B cell (primary cell): ENCODE measurements around the gene IER2. TPM values are rescaled to one million over a fixed set of nuclear protein-coding genes. Genes with fewer than 3 reads are reported as not detected.

ENCODE experiments used
- ATAC-seq: fragments of 200-7000 bp; cut with Tn5 transposase; one replicate; pipeline ENCODE4 v1.10.0; 2021; ENCODE audit warnings: low read depth, mild to moderate bottlenecking, moderate number of reproducible peaks, moderate library complexity
- CTCF ChIA-PET: fragments of 350-600 bp; sonication (Branson Sonifier 250); formaldehyde crosslinking; loops from one replicate; lab custom pipeline; 2021; ENCODE audit warnings: antibody characterized with exemption, inconsistent platforms; lab: Charles Lee
- POLR2A ChIA-PET: fragments of 350-600 bp; sonication (Branson Sonifier 250); formaldehyde crosslinking; loops from one replicate; lab custom pipeline; 2021; ENCODE audit warnings: antibody characterized with exemption; lab: Charles Lee
- DNase-seq: peaks from one replicate; pipeline ENCODE4 v3.0.0; 2013
- H2AFZ ChIP-seq: 2 replicates; pipeline ENCODE4 v1.6.1; 2012; ENCODE audit warnings: mild to moderate bottlenecking, low read depth, low read length; ENCODE audit not compliant: insufficient read depth, poor library complexity, severe bottlenecking
- H3K27ac ChIP-seq, 2 donors: 1 replicate in 1 of 2; 2 replicates in 1 of 2; pipeline ENCODE4 v1.5.1; 2012 to 2013; ENCODE audit warnings: low read length in 2 of 2, mild to moderate bottlenecking in 2 of 2, moderate library complexity in 1 of 2
- H3K27me3 ChIP-seq, 4 experiments: fragments of 200-600 bp in 1 of 4; sonication (generic) in 1 of 4; replicated peaks in 1 of 4; 1 replicate in 2 of 4; 2 replicates in 2 of 4; pipeline versions ENCODE4 v1.6.1 to v1.7.0; 2013 to 2016; ENCODE audit warnings: low read length in 3 of 4, mild to moderate bottlenecking in 2 of 4, mixed read lengths in 1 of 4, moderate library complexity in 1 of 4; ENCODE audit not compliant: insufficient read depth in 4 of 4, control insufficient read depth in 3 of 4; ENCODE audit errors: control extremely low read depth in 1 of 4
- H3K36me3 ChIP-seq, 2 experiments: replicated peaks in 1 of 2; 1 replicate in 1 of 2; 2 replicates in 1 of 2; pipeline versions ENCODE4 v1.6.1 to v1.7.1; 2013; ENCODE audit warnings: low read length in 1 of 2; ENCODE audit not compliant: insufficient read depth in 2 of 2, control insufficient read depth in 1 of 2; ENCODE audit errors: control extremely low read depth in 1 of 2, extremely low read depth in 1 of 2
- H3K4me1 ChIP-seq, 2 donors: fragments of 200-600 bp in 1 of 2; sonication (generic) in 1 of 2; 1 replicate in 1 of 2; 2 replicates in 1 of 2; pipeline versions ENCODE4 v1.5.1 to v1.6.1; 2013 to 2017; ENCODE audit warnings: low read length in 2 of 2; ENCODE audit not compliant: control insufficient read depth in 2 of 2, insufficient read depth in 2 of 2
- H3K4me2 ChIP-seq: replicated peaks from 2 replicates; pipeline ENCODE3; 2012; ENCODE audit warnings: mild to moderate bottlenecking, low read depth, low read length; ENCODE audit not compliant: poor library complexity, severe bottlenecking
- H3K4me3 ChIP-seq, 5 experiments: fragments of 200-600 bp in 1 of 5; sonication (generic) in 1 of 5; 1 replicate in 3 of 5; 2 replicates in 2 of 5; pipeline versions ENCODE4 v1.5.1 to v1.7.0; 2011 to 2016; ENCODE audit warnings: low read length in 4 of 5, mild to moderate bottlenecking in 4 of 5, low read depth in 2 of 5, control low read depth in 1 of 5, moderate library complexity in 1 of 5; ENCODE audit not compliant: insufficient read depth in 1 of 5; ENCODE audit errors: control extremely low read depth in 1 of 5, extremely low read depth in 1 of 5
- H3K79me2 ChIP-seq: fragments of 200-600 bp; sonication (generic); one replicate; pipeline ENCODE4 v1.6.0; 2016; ENCODE audit warnings: low read length; ENCODE audit not compliant: control insufficient read depth, insufficient read depth
- H3K9ac ChIP-seq: fragments of 200-600 bp; sonication (generic); 2 replicates; pipeline ENCODE4 v1.6.1; 2017; ENCODE audit warnings: mild to moderate bottlenecking, low read length, moderate library complexity
- H3K9me3 ChIP-seq, 3 donors: one replicate each; pipeline versions ENCODE4 v1.6.1 to v1.7.1; 2013; ENCODE audit warnings: low read length in 2 of 3; ENCODE audit not compliant: control insufficient read depth in 2 of 3, insufficient read depth in 1 of 3; ENCODE audit errors: control extremely low read depth in 1 of 3
- H4K20me1 ChIP-seq: 2 replicates; pipeline ENCODE4 v1.6.0; 2012; ENCODE audit warnings: mild to moderate bottlenecking, low read length; ENCODE audit not compliant: insufficient read depth, control insufficient read depth, poor library complexity, severe bottlenecking
- H3K27ac Mint-ChIP-seq: one replicate; pipeline ENCODE4 v1.8.0; 2021; ENCODE audit warnings: mixed read lengths
- H3K27me3 Mint-ChIP-seq: one replicate; pipeline ENCODE4 v1.8.0; 2021; ENCODE audit warnings: mixed read lengths
- H3K4me1 Mint-ChIP-seq: one replicate; pipeline ENCODE4 v1.8.0; 2021; ENCODE audit warnings: mixed read lengths
- H3K4me3 Mint-ChIP-seq: one replicate; pipeline ENCODE4 v1.8.0; 2021; ENCODE audit warnings: mixed read lengths
- H3K9me3 Mint-ChIP-seq: one replicate; pipeline ENCODE4 v1.8.0; 2022; ENCODE audit warnings: mixed read lengths; ENCODE audit not compliant: insufficient read depth
- CTCF ChIP-seq: fragments of 200-600 bp; IDR thresholded peaks from one replicate; pipeline ENCODE4 v1.8.0; 2022; ENCODE audit warnings: antibody characterized with exemption, mild to moderate bottlenecking
- EZH2 ChIP-seq: IDR thresholded peaks from 2 replicates; pipeline ENCODE4 v1.6.1; 2012; ENCODE audit warnings: borderline replicate concordance, low read depth, mild to moderate bottlenecking, moderate library complexity, low read length; ENCODE audit not compliant: insufficient read depth, poor library complexity, severe bottlenecking
- WGBS: methylation state at CpG from one replicate; pipeline ENCODE4 v1.1.5; 2013; ENCODE audit warnings: missing lambda C conversion rate; ENCODE audit not compliant: insufficient coverage; 5-methylcytosine and 5-hydroxymethylcytosine counted together
- intact Hi-C: fragments of 100-400 bp; cut with micrococcal nuclease; formaldehyde crosslinking; loops from one replicate; pipeline ENCODE4 v1.10.0; 2022
- polyA plus RNA-seq: library from polyadenylated mRNA; depleted of rRNA; stranded (reverse); fragments of >200 nt; gene quantifications from 2 replicates; pipeline ENCODE4 v1.2.3, GENCODE V29; 2012
- total RNA-seq, 2 donors: library from RNA; stranded (reverse); fragments of 120-200 nt in 1 of 2; gene quantifications; 1 replicate in 1 of 2; 2 replicates in 1 of 2; pipeline versions ENCODE4 v1.2.3 to v1.2.4, GENCODE V29; 2013 to 2022

Gene IER2
- total and polyA plus RNA-seq, 2 donors (not counting 1 experiment from before 2014, with no cell fraction given) = 189 to 2,152 TPM

GRCh38 chr19:13154241-13154778 is 4.1 kb downstream of the IER2 start:
- Mint-ChIP-seq H3K4me1 (peaks cover 46% of the 10 kb centered on the region), H3K4me3 (peak overlapping the region; percentile 92), H3K9me3 (no peaks in the 10 kb centered on the region), H3K27ac (peak overlapping the region; percentile 100), H3K27me3 (no peaks in the 10 kb centered on the region)
- ChIA-PET POLR2A (interaction anchor here (0.6 to 4.6 kb wide), 13 partner anchors 9 to 62 kb away, joined by 4 to 116 read pairs (median 20); partner anchors contain the start of genes LYL1 and NACC1), CTCF (interaction anchor here (0.6 to 5.4 kb wide), 16 partner anchors 13 to 923 kb away, joined by 3 to 106 read pairs (median 5); partner anchors contain the start of gene LYL1)
- peak overlapping the region; percentile 97 for H3K9ac ChIP-seq
- peak; percentile 67 for DNase-seq
- peak overlapping the region; percentile 94 to 96 for H3K27ac ChIP-seq
- H3K4me1 ChIP-seq = peaks cover 33 to 56% of the 10 kb centered on the region in 2 donors
- no peak for TF ChIP-seq CTCF
- TF ChIP-seq EZH2 = no peak
- intact Hi-C loops = loop anchor here (5.0 kb wide), 1 partner anchor 123 kb away; no protein-coding TSS in a partner anchor
- no peaks in the 10 kb centered on the region for H3K27me3 ChIP-seq
- ATAC-seq = no peak
- H3K4me2 ChIP-seq = peak overlapping the region; percentile 95
- peaks cover 26% of the 10 kb centered on the region for H4K20me1 ChIP-seq
- H2AFZ ChIP-seq = no peak overlapping the region
- H3K4me3 ChIP-seq = peak overlapping the region; percentile 82 to 100 (median 98)
- peaks cover 73% of the 10 kb centered on the region for H3K79me2 ChIP-seq
- under 1% methylated on average over 10 of the region's 21 CpGs for WGBS
- H3K9me3 ChIP-seq = no peaks in the 10 kb centered on the region
- H3K36me3 ChIP-seq = peaks cover 0 to 9% of the 10 kb centered on the region in 2 experiments

DNA sequence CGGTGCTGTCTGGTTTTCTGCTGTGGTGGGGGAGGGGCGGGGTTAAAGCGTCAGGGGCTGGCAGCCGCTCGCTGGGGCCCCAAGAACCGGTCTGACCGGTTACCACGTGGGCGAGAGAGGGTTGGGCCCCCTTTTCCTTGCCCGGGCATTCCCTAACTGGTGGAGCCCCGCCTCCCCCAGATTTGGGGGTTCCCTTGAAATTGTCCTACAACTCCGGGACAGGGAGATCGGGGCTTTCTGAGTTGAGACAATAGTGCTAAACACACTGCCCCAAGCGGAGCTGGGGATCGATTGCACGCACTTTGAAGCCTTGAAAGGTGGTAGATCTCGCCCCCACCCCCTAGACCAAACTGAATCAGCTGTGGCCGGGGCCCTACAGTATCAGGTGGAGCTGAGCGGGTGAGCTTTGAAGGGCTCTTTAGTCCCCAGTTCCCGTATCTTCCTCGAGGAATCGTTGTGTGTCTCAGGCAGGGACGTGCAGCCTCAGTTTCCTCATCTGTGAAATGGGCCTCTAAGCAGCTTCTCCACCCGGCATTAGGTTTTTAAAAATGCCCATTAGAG is 4.8 kb downstream of the IER2 start:
- peak overlapping the region; percentile 92 for H3K4me3 Mint-ChIP-seq

More for the DNA sequence above, 4.8 kb downstream of the IER2 start:
- Histone ChIP-seq H3K9ac (peak overlapping the region; percentile 97), H3K9me3 (no peaks in the 10 kb centered on the region), H3K27me3 (no peaks in the 10 kb centered on the region), H3K36me3 (peaks cover 0 to 9% of the 10 kb centered on the region in 2 experiments), H3K27ac (peak overlapping the region; percentile 94 to 96), H4K20me1 (peaks cover 26% of the 10 kb centered on the region), H3K4me2 (peak overlapping the region; percentile 95), H3K4me3 (peak overlapping the region; percentile 82 to 100 (median 98)), H2AFZ (no peak overlapping the region), H3K4me1 (peaks cover 38 to 59% of the 10 kb centered on the region in 2 donors), H3K79me2 (peaks cover 72% of the 10 kb centered on the region)
- POLR2A ChIA-PET = interaction anchor here (0.5 to 4.6 kb wide), 18 partner anchors 9 to 362 kb away, joined by 3 to 116 read pairs (median 12); partner anchors contain the start of genes LYL1 and NACC1
- CTCF ChIA-PET = interaction anchor here (0.6 to 5.4 kb wide), 25 partner anchors 8 to 922 kb away, joined by 3 to 106 read pairs (median 5); partner anchors contain the start of gene LYL1
- Mint-ChIP-seq H3K27ac (peak overlapping the region; percentile 100), H3K4me1 (peaks cover 45% of the 10 kb centered on the region), H3K27me3 (no peaks in the 10 kb centered on the region), H3K9me3 (no peaks in the 10 kb centered on the region)
- DNase-seq (peak; percentile 90), ATAC-seq (peak; percentile 5)
- under 1% methylated on average over 22 of the region's 24 CpGs for WGBS
- TF ChIP-seq EZH2 (no peak), CTCF (peak; percentile 53)
- intact Hi-C loops = loop anchor here (5.0 kb wide), 1 partner anchor 122 kb away; no protein-coding TSS in a partner anchor
